GM18517 (cell line): ENCODE results near the gene PIH1D1.
"Not testable (repeated sequence)": the region's sequence is repeated elsewhere in the genome, so short reads cannot be mapped to it uniquely, and the experiment has no call there.

Experiments
- ATAC-seq: cut with Tn5 transposase; IDR thresholded peaks from one replicate; pipeline ENCODE4 v1.9.1; 2021; ENCODE audit warnings: mild to moderate bottlenecking, moderate library complexity; ENCODE audit not compliant: unreplicated experiment

The PIH1D1 gene

GRCh38 chr19:49456326-49456725 lies 4.7 kb upstream of the PIH1D1 start:
- no peak for ATAC-seq

DNA sequence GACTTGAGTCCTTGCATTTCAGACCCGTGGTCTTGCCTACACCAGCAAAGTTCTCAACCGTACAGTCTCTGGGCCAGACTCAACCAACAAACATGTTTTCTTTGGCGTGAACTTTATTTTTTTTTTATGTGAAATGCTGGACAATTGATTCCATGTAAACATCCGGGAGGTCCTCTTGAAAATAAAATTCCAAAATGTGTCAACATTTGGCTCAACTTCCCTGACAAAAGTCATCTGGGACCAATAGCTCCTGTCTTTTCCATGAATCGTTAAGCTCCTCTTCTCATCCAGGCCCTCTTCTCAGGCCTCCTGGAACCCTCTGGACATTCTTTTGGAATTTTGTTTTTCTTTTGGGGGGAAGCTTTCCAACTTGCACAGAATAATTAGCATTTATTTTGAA lies 4.2 kb upstream of the PIH1D1 start:
- no peak for ATAC-seq

DNA sequence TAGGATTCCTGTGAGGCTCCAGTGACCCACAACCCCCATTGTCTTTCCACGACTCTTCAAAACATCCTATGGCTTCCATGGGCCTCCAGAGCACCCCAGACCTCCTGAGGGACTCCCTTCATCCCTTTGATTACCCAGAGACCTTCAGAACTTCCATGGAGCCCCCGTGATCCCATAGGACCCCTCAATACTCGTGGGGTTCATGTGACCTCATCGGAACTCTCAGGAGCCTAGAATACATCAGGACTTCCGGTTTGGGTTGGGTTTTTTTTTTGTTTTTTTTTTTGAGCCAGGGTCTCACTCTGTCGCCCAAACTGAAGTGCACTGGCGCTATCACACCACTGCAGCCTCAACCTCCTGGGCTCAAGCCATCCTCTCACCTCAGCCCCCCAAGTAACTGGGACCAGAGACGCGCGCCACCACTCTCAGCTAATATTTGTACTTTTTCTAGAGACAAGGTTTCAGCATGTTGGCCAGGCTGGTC lies 2.2 kb upstream of the PIH1D1 start:
- ATAC-seq, result no peak

- peak; percentile 80 for ATAC-seq
Observed at GRCh38 chr19:49453013-49453756, 1.6 kb upstream of the PIH1D1 start, which contains the start of gene ALDH16A1. Gene ALDH16A1 (plus strand): TSS chr19:49453225. CDS start chr19:49453332, 107 bp downstream.

DNA sequence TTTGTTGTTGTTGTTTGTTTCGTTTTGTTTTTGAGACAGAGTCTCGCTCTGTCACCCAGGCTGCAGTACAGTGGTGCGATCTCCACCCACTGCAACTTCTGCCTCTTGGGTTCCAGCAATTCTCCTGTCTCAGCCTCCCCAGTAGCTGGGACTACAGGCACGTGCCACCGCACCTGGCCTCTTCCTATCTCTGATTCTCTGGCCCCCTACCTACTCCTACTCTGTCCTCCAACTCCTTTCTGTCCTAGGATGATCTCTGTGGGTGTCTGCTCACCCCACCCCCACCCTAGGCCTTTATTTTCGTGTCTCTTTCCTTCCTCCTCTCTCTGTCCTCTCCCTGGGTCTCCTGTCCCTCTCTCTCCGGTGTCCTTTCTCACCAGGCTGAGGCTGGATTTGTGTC lies 1.2 kb downstream of the PIH1D1 start:
- ATAC-seq, result no peak

GRCh38 chr19:49448432-49448786 lies 3.2 kb downstream of the PIH1D1 start:
- ATAC-seq, result no peak

- no peak for ATAC-seq
Observed at GRCh38 chr19:49447485-49448431, 3.9 kb downstream of the PIH1D1 start.

DNA sequence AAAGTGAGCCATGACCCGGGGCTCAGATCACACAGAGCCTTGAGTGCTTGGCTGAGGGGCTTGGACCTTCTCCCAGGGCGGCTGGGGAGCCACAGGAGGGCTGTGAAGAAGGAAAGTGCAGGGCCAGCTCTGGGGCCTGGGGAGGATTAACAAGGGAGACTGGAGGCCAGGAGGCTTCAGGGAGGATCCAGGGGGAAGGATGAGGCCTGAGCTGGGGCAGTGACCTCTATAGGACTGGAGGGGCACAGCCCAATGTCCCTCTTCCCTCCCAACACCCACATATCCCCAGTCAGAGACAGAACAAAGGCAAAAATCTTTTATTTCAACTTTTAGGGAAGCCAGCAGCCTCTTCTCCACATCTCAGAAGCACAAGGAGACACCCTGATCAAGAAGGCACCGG lies 5.6 kb downstream of the PIH1D1 start:
- ATAC-seq, result no peak

DNA sequence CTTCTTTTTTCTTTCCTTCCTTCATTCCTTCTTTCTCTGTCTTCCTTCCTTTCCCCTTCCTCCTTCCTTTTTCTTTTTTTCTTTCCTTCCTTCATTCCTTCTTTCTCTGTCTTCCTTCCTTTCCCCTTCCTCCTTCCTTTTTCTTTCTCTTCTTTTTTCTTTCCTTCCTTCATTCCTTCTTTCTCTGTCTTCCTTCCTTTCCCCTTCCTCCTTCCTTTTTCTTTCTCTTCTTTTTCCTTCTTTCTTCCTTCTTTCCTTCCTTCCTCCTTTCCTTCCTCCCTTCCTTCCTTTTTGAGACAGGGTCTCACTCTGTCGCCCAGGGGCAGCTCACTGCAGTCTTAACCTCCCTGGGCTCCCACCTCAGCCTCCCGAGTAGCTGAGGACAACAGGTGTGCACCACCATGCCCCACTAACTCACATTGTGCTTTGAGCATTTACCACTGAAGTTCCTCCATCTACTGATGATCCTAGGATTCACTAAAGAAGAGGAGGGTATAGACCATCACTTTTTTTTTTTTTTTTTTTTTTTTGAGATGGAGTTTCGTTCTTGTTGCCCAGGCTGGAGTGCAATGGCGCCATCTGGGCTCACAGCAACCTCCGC lies 7.4 kb downstream of the PIH1D1 start:
- ATAC-seq, result not testable (repeated sequence)

GRCh38 chr19:49443366-49444099 lies 8.1 kb downstream of the PIH1D1 start:
- ATAC-seq, result peak; percentile 76

DNA sequence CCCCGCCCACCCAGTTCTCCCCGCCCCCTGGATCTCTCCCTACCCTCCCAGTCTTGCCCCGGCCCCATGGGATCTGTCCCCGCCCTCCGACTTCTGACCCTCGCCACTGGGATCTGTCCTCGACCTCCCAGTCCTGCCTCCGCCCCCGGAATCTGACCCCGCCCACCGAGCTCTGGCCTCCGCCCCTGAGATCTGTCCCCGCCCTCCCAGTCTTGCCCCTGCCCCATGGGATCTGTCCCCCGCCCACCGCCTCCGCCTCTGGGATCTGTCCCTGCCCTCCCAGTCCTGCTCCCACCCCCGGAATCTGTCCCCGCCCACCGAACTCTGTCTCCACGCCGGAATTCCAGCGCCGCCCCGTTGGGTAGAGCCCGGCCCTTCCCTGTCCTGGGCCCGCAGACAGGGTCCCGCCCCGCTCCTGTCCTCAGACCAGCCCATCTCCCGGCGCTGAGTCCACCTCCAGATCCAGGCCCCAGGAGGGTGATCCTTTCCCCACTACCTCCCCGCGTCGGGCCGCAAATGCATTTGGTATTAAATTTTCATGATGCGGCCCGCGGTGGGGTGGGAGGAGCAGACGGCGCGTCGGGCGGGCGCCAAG lies 8.7 kb downstream of the PIH1D1 start:
- ATAC-seq, result no peak

- ATAC-seq, result no peak
Observed at GRCh38 chr19:49442354-49442753, 9.3 kb downstream of the PIH1D1 start.

DNA sequence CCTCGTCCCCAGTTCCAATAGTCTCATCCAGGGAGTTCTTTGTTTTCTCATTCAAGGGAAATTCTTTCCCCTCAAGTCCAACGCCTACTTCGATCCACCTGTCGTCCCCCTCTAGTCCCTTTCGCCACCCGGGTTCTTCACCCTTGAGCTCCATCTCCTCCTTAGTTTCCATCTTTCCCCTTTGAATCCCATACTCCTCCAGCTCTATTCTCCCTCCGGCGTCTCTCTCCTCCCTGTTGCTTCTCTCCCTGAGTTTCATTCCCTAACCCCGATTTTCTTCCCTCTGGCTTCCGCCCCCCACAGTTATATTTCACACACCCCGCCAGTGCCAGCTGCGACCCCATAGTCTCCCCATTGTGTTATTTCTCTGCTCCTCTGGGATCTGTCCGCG lies 9.7 kb downstream of the PIH1D1 start:
- no peak for ATAC-seq

- ATAC-seq, result no peak
Observed at GRCh38 chr19:49441210-49441959, 10.2 kb downstream of the PIH1D1 start, which contains the start of gene SLC17A7. Gene SLC17A7 (minus strand): TSS chr19:49441527. CDS start chr19:49441379, 148 bp downstream.

GRCh38 chr19:49440439-49441209 lies 11.0 kb downstream of the PIH1D1 start:
- no peak for ATAC-seq

DNA sequence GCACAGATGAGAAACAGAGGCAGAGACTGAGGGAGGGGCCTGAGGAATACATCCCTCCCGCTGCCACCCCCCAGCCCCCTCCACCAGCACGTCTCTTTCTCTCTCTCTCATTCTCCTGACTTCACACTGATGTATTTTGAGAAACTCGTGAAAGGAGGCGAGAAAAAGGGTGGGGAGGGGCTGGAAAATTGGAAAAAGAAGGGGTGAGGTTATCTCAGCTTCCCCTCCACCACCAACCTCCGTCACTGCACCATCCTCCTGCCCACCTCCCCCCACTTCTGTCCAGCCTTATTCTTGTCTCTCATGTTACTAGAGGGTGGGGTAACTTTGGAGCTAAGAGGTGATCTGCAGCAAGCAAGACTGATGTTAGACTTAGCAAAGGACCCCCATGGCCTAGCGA lies 11.8 kb downstream of the PIH1D1 start:
- ATAC-seq, result no peak

- no peak for ATAC-seq
Observed at GRCh38 chr19:49438261-49438660, 13.4 kb downstream of the PIH1D1 start.

DNA sequence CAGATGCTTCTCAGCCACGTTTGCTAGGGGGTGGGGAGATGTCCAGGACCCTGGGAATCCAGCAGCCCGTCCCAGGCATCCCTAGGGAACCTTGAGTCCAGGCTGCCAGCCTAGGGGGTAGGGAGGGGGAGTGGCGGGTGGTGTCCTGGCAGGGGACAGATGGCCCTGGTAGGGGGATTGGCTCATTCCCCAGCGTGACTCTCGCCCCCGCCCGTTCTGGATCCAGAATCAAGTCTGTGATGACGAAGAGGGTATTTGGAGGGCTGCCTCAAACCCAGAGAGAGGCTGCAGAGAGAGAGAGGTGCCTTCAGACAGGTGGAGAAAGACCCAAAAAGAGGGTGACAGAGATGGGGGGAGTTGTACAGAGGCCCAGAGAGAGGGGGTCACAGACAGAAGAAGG lies 14.4 kb downstream of the PIH1D1 start:
- ATAC-seq, result no peak
